K562 (cell line): ENCODE data around the gene ARHGAP4. TPM values are rescaled to one million over a fixed set of nuclear protein-coding genes. Genes with fewer than 3 reads are reported as not detected.

ENCODE experiments used
- AFF1 ChIP-seq, 2 experiments: fragments of 450-650 bp; IDR thresholded peaks; 2 replicates each; pipeline ENCODE4 v1.6.1; 2018; ENCODE audit warnings: mild to moderate bottlenecking in 2 of 2, low read depth in 1 of 2; ENCODE audit not compliant: partially characterized antibody in 2 of 2
- CXXC5 ChIP-seq: fragments of 250-450 bp; sonication (Bioruptor Pico); IDR thresholded peaks from 2 replicates; pipeline ENCODE4 v1.8.0; 2022; ENCODE audit warnings: inconsistent platforms, mild to moderate bottlenecking, moderate library complexity
- ETS2 ChIP-seq: IDR thresholded peaks from 2 replicates; pipeline ENCODE4 v1.6.1; 2016; ENCODE audit warnings: borderline replicate concordance, missing genetic modification characterization, mild to moderate bottlenecking, moderate library complexity, missing compliant biosample characterization; ENCODE audit not compliant: poor library complexity, severe bottlenecking
- HCFC1 ChIP-seq: IDR thresholded peaks from 2 replicates; pipeline ENCODE4 v1.6.1; 2012; ENCODE audit warnings: low read depth, low read length, improper control_type of control experiment
- MAX ChIP-seq: sonication (generic); formaldehyde crosslinking; IDR thresholded peaks from 2 replicates; pipeline ENCODE4 v1.9.0; 2022; ENCODE audit warnings: mild to moderate bottlenecking, missing genetic modification reagents
- MLLT1 ChIP-seq, 2 experiments: fragments of 450-650 bp; IDR thresholded peaks; 2 replicates each; pipeline ENCODE4 v1.6.1; 2016
- MTF1 ChIP-seq: fragments of 250-450 bp; sonication (Bioruptor Pico); IDR thresholded peaks from 2 replicates; pipeline ENCODE4 v1.9.0; 2021; ENCODE audit warnings: moderate library complexity, mild to moderate bottlenecking, inconsistent platforms, borderline replicate concordance
- MYC ChIP-seq, 2 experiments: fragments of 250-450 bp in 1 of 2; sonication (Bioruptor Pico) in 1 of 2; IDR thresholded peaks; 2 replicates each; pipeline versions ENCODE4 v1.5.1 to v1.6.1; 2012 to 2021; ENCODE audit warnings: low read depth in 2 of 2, borderline replicate concordance in 1 of 2, improper control_type of control experiment in 1 of 2, low read length in 1 of 2, mild to moderate bottlenecking in 1 of 2, moderate library complexity in 1 of 2
- POLR2G ChIP-seq: fragments of 200-400 bp; formaldehyde crosslinking; IDR thresholded peaks from 2 replicates; pipeline ENCODE4 v1.6.1; 2017; ENCODE audit warnings: low read depth, mild to moderate bottlenecking, antibody characterized with exemption, low read length, moderate library complexity
- RAD51 ChIP-seq: fragments of 450-650 bp; IDR thresholded peaks from 2 replicates; pipeline ENCODE4 v1.7.1; 2016; ENCODE audit warnings: low read depth, mild to moderate bottlenecking, borderline replicate concordance
- RBFOX2 ChIP-seq: fragments of 200-400 bp; formaldehyde crosslinking; IDR thresholded peaks from 2 replicates; pipeline ENCODE4 v1.6.1; 2017; ENCODE audit warnings: low read depth, mild to moderate bottlenecking, low read length, moderate library complexity
- SRSF9 ChIP-seq: fragments of 200-400 bp; formaldehyde crosslinking; IDR thresholded peaks from 2 replicates; pipeline ENCODE4 v1.6.1; 2017; ENCODE audit warnings: low read depth, low read length, borderline replicate concordance
- STAT5B ChIP-seq: fragments of 250-450 bp; sonication (Bioruptor Pico); IDR thresholded peaks from 2 replicates; pipeline ENCODE4 v1.8.0; 2021; ENCODE audit warnings: mild to moderate bottlenecking, inconsistent platforms
- USF1 ChIP-seq: sonication (generic); formaldehyde crosslinking; IDR thresholded peaks from 2 replicates; pipeline ENCODE4 v1.9.0; 2022; ENCODE audit warnings: mild to moderate bottlenecking, missing genetic modification reagents
- ZFP36 ChIP-seq: fragments of 150-350 bp; IDR thresholded peaks from 2 replicates; pipeline ENCODE4 v1.6.1; 2018; ENCODE audit warnings: low read length, low read depth; ENCODE audit not compliant: partially characterized antibody
- ZFPM2 ChIP-seq: fragments of 250-450 bp; sonication (Bioruptor Pico); IDR thresholded peaks from 2 replicates; pipeline ENCODE4 v1.5.1; 2022; ENCODE audit warnings: mild to moderate bottlenecking
- polyA plus RNA-seq, 8 experiments: library from polyadenylated mRNA; depleted of rRNA in 4 of 8; stranded (reverse) in 5 of 8; unstranded in 3 of 8; fragments of >200 nt; fragmentation: Nextera tagmentation in 2 of 8; fragmentation: Illumina TruSeq in 1 of 8; extraction: Ambion mirVana in 2 of 8; extraction: Trizol in 1 of 8; gene quantifications; 2 replicates each; pipeline versions ENCODE4 v1.2.1 to v1.2.3, GENCODE V29; 2011 to 2014; ENCODE audit warnings: inconsistent platforms in 1 of 8, missing spikeins in 1 of 8
- total RNA-seq, 7 experiments: library from RNA; depleted of rRNA in 6 of 7; stranded (reverse); fragments of >200 nt in 6 of 7; fragmentation: Illumina TruSeq in 2 of 7; extraction: Trizol in 2 of 7; gene quantifications; 2 replicates each; pipeline versions ENCODE4 v1.2.1 to v1.2.3, GENCODE V29; 2011 to 2021; ENCODE audit warnings: low replicate concordance in 1 of 7
- TF ChIP-seq, protein P1 (sequence below): fragments of 250-450 bp; sonication (Bioruptor Pico); IDR thresholded peaks from 2 replicates; pipeline ENCODE4 v1.8.0; 2022; ENCODE audit warnings: moderate library complexity, mild to moderate bottlenecking, inconsistent platforms
- TF ChIP-seq, protein P2 (sequence below): sonication (generic); formaldehyde crosslinking; IDR thresholded peaks from 2 replicates; pipeline ENCODE4 v1.8.0; 2022; ENCODE audit warnings: missing genetic modification reagents, mild to moderate bottlenecking, moderate library complexity, borderline replicate concordance

ARHGAP4 gene
- total and polyA plus RNA-seq, 9 of the 15 experiments (the other 6 are each of a cell fraction or from before 2014, with no cell fraction given) = 0.30 to 81.8 (median 13.5) TPM

DNA sequence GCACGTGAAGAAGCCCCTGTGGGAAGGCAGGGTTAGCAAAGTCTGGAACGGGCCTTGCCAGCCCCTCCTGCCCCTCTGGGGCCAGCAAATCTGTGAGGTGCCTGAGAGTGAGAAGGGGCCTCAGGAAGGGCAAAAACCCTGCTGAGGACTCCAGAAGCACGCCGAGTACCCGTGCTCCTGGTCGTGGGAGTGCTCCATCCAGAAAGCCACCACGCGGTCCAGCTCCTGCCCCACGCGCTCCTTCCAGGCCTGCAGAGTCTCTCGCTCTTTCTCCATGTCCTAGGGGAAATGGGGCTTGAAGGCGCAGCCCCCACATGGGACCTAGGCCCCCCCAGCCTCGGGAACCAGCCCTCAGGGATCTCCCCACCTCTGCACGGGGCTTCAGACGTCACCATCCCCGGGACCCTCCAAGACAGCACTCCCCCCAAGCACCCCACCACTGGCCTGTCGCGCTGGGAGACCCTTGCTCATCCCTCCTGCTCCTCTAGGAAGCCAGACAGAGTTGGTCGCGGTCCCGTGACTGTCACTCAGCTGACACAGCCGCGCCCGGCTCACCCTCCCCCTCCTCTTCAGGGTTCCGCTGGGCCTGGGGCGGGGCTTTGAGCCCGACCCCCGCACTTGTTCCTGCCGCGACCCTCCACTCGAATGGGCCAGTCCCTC, 18.2 kb upstream of the ARHGAP4 start, which contains the start of gene RENBP (continued):
- TF ChIP-seq MYC (IDR thresholded peaks at IDR 0.05; ENCODE audit: low read depth, low read length) (peak; percentile 28; the same call in 1 of the 2 replicates), MYC (CRISPR knock-in tag; IDR thresholded peaks at IDR 0.05; ENCODE audit: borderline replicate concordance, low read depth) (0 out of 2 replicates have a peak, but pooled peaks have one; percentile 41), HCFC1 (no peak), STAT5B (CRISPR knock-in tag) (no peak), RBFOX2 (peak; percentile 62), ETS2 (tag) (no peak), RAD51 (peak; percentile 83), MTF1 (no peak), AFF1 (IDR thresholded peaks at IDR 0.05; ENCODE audit: low read depth in 1 of 2, partially characterized antibody in 2 of 2) (peak in 1 of 2 experiments; percentile 31), ZFPM2 (CRISPR knock-in tag) (no peak), USF1 (CRISPR knock-in tag) (peak; percentile 66), CXXC5 (peak; percentile 56), MLLT1 (IDR thresholded peaks at IDR 0.05) (no peak), SRSF9 (no peak), MAX (CRISPR knock-in tag) (0 out of 2 replicates have a peak, but pooled peaks have one; percentile 29), ZFP36 (no peak), POLR2G (peak; percentile 51)
- TF ChIP-seq, protein P1, sequence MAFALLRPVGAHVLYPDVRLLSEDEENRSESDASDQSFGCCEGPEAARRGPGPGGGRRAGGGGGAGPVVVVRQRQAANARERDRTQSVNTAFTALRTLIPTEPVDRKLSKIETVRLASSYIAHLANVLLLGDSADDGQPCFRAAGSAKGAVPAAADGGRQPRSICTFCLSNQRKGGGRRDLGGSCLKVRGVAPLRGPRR (CRISPR knock-in tag) = no peak
- TF ChIP-seq, protein P2, sequence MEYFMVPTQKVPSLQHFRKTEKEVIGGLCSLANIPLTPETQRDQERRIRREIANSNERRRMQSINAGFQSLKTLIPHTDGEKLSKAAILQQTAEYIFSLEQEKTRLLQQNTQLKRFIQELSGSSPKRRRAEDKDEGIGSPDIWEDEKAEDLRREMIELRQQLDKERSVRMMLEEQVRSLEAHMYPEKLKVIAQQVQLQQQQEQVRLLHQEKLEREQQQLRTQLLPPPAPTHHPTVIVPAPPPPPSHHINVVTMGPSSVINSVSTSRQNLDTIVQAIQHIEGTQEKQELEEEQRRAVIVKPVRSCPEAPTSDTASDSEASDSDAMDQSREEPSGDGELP (CRISPR knock-in tag) = peak; percentile 92
